Keratinocyte (primary cell): ENCODE results near the gene LAMA2.

Experiments
- EZH2 ChIP-seq: IDR thresholded peaks from one replicate; pipeline ENCODE4 v1.6.1; 2012; ENCODE audit warnings: inconsistent platforms, mild to moderate bottlenecking, low read length, moderate library complexity
- TF ChIP-seq, protein P1 (sequence below), 3 experiments: IDR thresholded peaks in 1 of 3; conservative IDR thresholded peaks in 1 of 3; optimal IDR thresholded peaks in 1 of 3; 2 replicates in 2 of 3; 3 replicates in 1 of 3; pipeline versions ENCODE3 to v1.5.1; 2011; ENCODE audit warnings: low read length in 3 of 3, mild to moderate bottlenecking in 3 of 3, moderate library complexity in 2 of 3, control low read depth in 1 of 3, inconsistent platforms in 1 of 3; ENCODE audit not compliant: insufficient read depth in 2 of 3; ENCODE audit errors: extremely low read depth in 1 of 3

- TF ChIP-seq, protein P1, sequence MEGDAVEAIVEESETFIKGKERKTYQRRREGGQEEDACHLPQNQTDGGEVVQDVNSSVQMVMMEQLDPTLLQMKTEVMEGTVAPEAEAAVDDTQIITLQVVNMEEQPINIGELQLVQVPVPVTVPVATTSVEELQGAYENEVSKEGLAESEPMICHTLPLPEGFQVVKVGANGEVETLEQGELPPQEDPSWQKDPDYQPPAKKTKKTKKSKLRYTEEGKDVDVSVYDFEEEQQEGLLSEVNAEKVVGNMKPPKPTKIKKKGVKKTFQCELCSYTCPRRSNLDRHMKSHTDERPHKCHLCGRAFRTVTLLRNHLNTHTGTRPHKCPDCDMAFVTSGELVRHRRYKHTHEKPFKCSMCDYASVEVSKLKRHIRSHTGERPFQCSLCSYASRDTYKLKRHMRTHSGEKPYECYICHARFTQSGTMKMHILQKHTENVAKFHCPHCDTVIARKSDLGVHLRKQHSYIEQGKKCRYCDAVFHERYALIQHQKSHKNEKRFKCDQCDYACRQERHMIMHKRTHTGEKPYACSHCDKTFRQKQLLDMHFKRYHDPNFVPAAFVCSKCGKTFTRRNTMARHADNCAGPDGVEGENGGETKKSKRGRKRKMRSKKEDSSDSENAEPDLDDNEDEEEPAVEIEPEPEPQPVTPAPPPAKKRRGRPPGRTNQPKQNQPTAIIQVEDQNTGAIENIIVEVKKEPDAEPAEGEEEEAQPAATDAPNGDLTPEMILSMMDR (optimal IDR thresholded peaks at IDR 0.05 in 1 of 3, IDR thresholded peaks at IDR 0.05 in 1 of 3, conservative IDR thresholded peaks at IDR 0.05 in 1 of 3; ENCODE audit: extremely low read depth in 1 of 3, insufficient read depth in 2 of 3, low read length in 3 of 3) = no peak
- TF ChIP-seq EZH2 = no peak
These were observed 455.7 kb downstream of the LAMA2 start for GRCh38 chr6:129338683-129339082.
